Measurements from ENCODE around the gene RSAD1.

The RSAD1 gene

GRCh38 chr17:50519141-50519834 is 40.6 kb downstream of the RSAD1 start:
- H3K4me3 ChIP-seq = no peak overlapping the region
- H3K36me3 ChIP-seq (replicated peaks) = no peaks in the 10 kb centered on the region
- in situ Hi-C loops (cut with MboI; ENCODE audit: low sequenced_read_pairs) = no loop called here
- DNase-seq (ENCODE audit: low spot score in 2 of 2) = no peak
- H3K9me3 ChIP-seq = no peaks in the 10 kb centered on the region
- H3K4me1 ChIP-seq = peaks cover 4% of the 10 kb centered on the region
- H3K27me3 ChIP-seq (ENCODE audit: low read depth) = no peaks in the 10 kb centered on the region

- no peaks in the 10 kb centered on the region for H3K4me1 ChIP-seq
- no peak for DNase-seq (ENCODE audit: low spot score in 2 of 2)
- no peaks in the 10 kb centered on the region for H3K36me3 ChIP-seq (replicated peaks)
- no peaks in the 10 kb centered on the region for H3K27me3 ChIP-seq (ENCODE audit: low read depth)
- H3K4me3 ChIP-seq = no peak overlapping the region
- in situ Hi-C loops (cut with MboI; ENCODE audit: low sequenced_read_pairs) = no loop called here
- no peaks in the 10 kb centered on the region for H3K9me3 ChIP-seq
Measured at GRCh38 chr17:50520483-50520882, 41.8 kb downstream of the RSAD1 start.

GRCh38 chr17:50521514-50521913 is 42.9 kb downstream of the RSAD1 start:
- Histone ChIP-seq H3K4me1 (no peaks in the 10 kb centered on the region), H3K4me3 (no peak overlapping the region), H3K36me3 (replicated peaks) (no peaks in the 10 kb centered on the region), H3K27me3 (ENCODE audit: low read depth) (no peaks in the 10 kb centered on the region), H3K9me3 (no peaks in the 10 kb centered on the region)
- DNase-seq (ENCODE audit: low spot score in 2 of 2) = no peak
- in situ Hi-C loops (cut with MboI; ENCODE audit: low sequenced_read_pairs) = no loop called here

GRCh38 chr17:50522766-50523165 is 44.1 kb downstream of the RSAD1 start:
- no peaks in the 10 kb centered on the region for H3K9me3 ChIP-seq
- H3K36me3 ChIP-seq (replicated peaks) = no peaks in the 10 kb centered on the region
- H3K4me3 ChIP-seq = no peak overlapping the region
- in situ Hi-C loops (cut with MboI; ENCODE audit: low sequenced_read_pairs) = no loop called here
- no peaks in the 10 kb centered on the region for H3K4me1 ChIP-seq
- H3K27me3 ChIP-seq (ENCODE audit: low read depth) = no peaks in the 10 kb centered on the region
- no peak for DNase-seq (ENCODE audit: low spot score in 2 of 2)

- in situ Hi-C loops (cut with MboI; ENCODE audit: low sequenced_read_pairs) = no loop called here
- no peak overlapping the region for H3K4me3 ChIP-seq
- DNase-seq (ENCODE audit: low spot score in 2 of 2) = no peak
- H3K9me3 ChIP-seq = no peaks in the 10 kb centered on the region
- H3K27me3 ChIP-seq (ENCODE audit: low read depth) = no peaks in the 10 kb centered on the region
- H3K36me3 ChIP-seq (replicated peaks) = no peaks in the 10 kb centered on the region
- no peaks in the 10 kb centered on the region for H3K4me1 ChIP-seq
Measured at GRCh38 chr17:50523208-50523607, 44.5 kb downstream of the RSAD1 start.

- in situ Hi-C loops (cut with MboI; ENCODE audit: low sequenced_read_pairs) = no loop called here
- H3K4me3 ChIP-seq = no peak overlapping the region
- no peaks in the 10 kb centered on the region for H3K4me1 ChIP-seq
- no peak for DNase-seq (ENCODE audit: low spot score in 2 of 2)
- H3K9me3 ChIP-seq = no peaks in the 10 kb centered on the region
- no peaks in the 10 kb centered on the region for H3K27me3 ChIP-seq (ENCODE audit: low read depth)
- H3K36me3 ChIP-seq (replicated peaks) = no peaks in the 10 kb centered on the region
Measured at GRCh38 chr17:50524838-50525237, 46.2 kb downstream of the RSAD1 start.

- H3K27me3 ChIP-seq (ENCODE audit: low read depth) = peaks cover 10% of the 10 kb centered on the region
- no peaks in the 10 kb centered on the region for H3K36me3 ChIP-seq (replicated peaks)
- no peaks in the 10 kb centered on the region for H3K9me3 ChIP-seq
- no peaks in the 10 kb centered on the region for H3K4me1 ChIP-seq
- in situ Hi-C loops (cut with MboI; ENCODE audit: low sequenced_read_pairs) = no loop called here
- no peak overlapping the region for H3K4me3 ChIP-seq
- DNase-seq (ENCODE audit: low spot score in 2 of 2) = no peak
Measured at GRCh38 chr17:50527155-50527762, 48.6 kb downstream of the RSAD1 start.

- in situ Hi-C loops (cut with MboI; ENCODE audit: low sequenced_read_pairs) = no loop called here
Measured at GRCh38 chr17:50527949-50528474, 49.4 kb downstream of the RSAD1 start.

GRCh38 chr17:50529849-50530248 is 51.2 kb downstream of the RSAD1 start:
- no peaks in the 10 kb centered on the region for H3K36me3 ChIP-seq (replicated peaks)
- no peaks in the 10 kb centered on the region for H3K4me1 ChIP-seq
- no peak overlapping the region for H3K4me3 ChIP-seq
- no peak for DNase-seq (ENCODE audit: low spot score in 2 of 2)
- peaks cover 14% of the 10 kb centered on the region for H3K27me3 ChIP-seq (ENCODE audit: low read depth)
- no peaks in the 10 kb centered on the region for H3K9me3 ChIP-seq
- in situ Hi-C loops (cut with MboI; ENCODE audit: low sequenced_read_pairs) = no loop called here

More at GRCh38 chr17:50527949-50528474, 49.4 kb downstream of the RSAD1 start:
- no peaks in the 10 kb centered on the region for H3K4me1 ChIP-seq
- H3K36me3 ChIP-seq (replicated peaks) = no peaks in the 10 kb centered on the region
- H3K4me3 ChIP-seq = no peak overlapping the region
- no peak for DNase-seq (ENCODE audit: low spot score in 2 of 2)
- peaks cover 14% of the 10 kb centered on the region for H3K27me3 ChIP-seq (ENCODE audit: low read depth)
- no peaks in the 10 kb centered on the region for H3K9me3 ChIP-seq

- no peaks in the 10 kb centered on the region for H3K4me1 ChIP-seq
- in situ Hi-C loops (cut with MboI; ENCODE audit: low sequenced_read_pairs) = no loop called here
- H3K36me3 ChIP-seq (replicated peaks) = no peaks in the 10 kb centered on the region
- peaks cover 14% of the 10 kb centered on the region for H3K27me3 ChIP-seq (ENCODE audit: low read depth)
- no peak overlapping the region for H3K4me3 ChIP-seq
- DNase-seq (ENCODE audit: low spot score in 2 of 2) = no peak
- H3K9me3 ChIP-seq = no peaks in the 10 kb centered on the region
Measured at GRCh38 chr17:50531428-50532025, 52.9 kb downstream of the RSAD1 start.

- DNase-seq (ENCODE audit: low spot score in 2 of 2) = no peak
- no peak within 1 kb of the TSS for H3K4me3 ChIP-seq
- no peaks in the 10 kb centered on the region for H3K4me1 ChIP-seq
- in situ Hi-C loops (cut with MboI; ENCODE audit: low sequenced_read_pairs) = no loop called here
- H3K9me3 ChIP-seq = no peaks in the 10 kb centered on the region
- peaks cover 14% of the 10 kb centered on the region for H3K27me3 ChIP-seq (ENCODE audit: low read depth)
- no peaks in the 10 kb centered on the region for H3K36me3 ChIP-seq (replicated peaks)
Measured at GRCh38 chr17:50532452-50533024, 53.9 kb downstream of the RSAD1 start, which contains the start of gene EPN3. Gene EPN3 (plus strand): TSS chr17:50532735. CDS start chr17:50536557, 3,822 bp downstream.

- Histone ChIP-seq H3K9me3 (no peaks in the 10 kb centered on the region), H3K4me3 (no peak overlapping the region), H3K27me3 (ENCODE audit: low read depth) (peaks cover 14% of the 10 kb centered on the region), H3K36me3 (replicated peaks) (no peaks in the 10 kb centered on the region), H3K4me1 (no peaks in the 10 kb centered on the region)
- no peak for DNase-seq (ENCODE audit: low spot score in 2 of 2)
- in situ Hi-C loops (cut with MboI; ENCODE audit: low sequenced_read_pairs) = no loop called here
Measured at GRCh38 chr17:50533185-50533584, 54.5 kb downstream of the RSAD1 start.

GRCh38 chr17:50533720-50534148 is 55.1 kb downstream of the RSAD1 start:
- Histone ChIP-seq H3K4me1 (no peaks in the 10 kb centered on the region), H3K36me3 (replicated peaks) (no peaks in the 10 kb centered on the region), H3K27me3 (ENCODE audit: low read depth) (peaks cover 14% of the 10 kb centered on the region), H3K9me3 (no peaks in the 10 kb centered on the region), H3K4me3 (no peak overlapping the region)
- in situ Hi-C loops (cut with MboI; ENCODE audit: low sequenced_read_pairs) = no loop called here
- no peak for DNase-seq (ENCODE audit: low spot score in 2 of 2)

Data from HAP-1 (cell line).